NCI-H524 (cell line): ENCODE results near the gene CRYGS.
"Not testable (repeated sequence)": the region's sequence is repeated elsewhere in the genome, so short reads cannot be mapped to it uniquely, and the experiment has no call there.

ENCODE experiments used
- DNase-seq, 2 experiments: peaks; one replicate each; lab custom pipeline; 2025; lab: John Stamatoyannopoulos, UW

The CRYGS gene

DNA sequence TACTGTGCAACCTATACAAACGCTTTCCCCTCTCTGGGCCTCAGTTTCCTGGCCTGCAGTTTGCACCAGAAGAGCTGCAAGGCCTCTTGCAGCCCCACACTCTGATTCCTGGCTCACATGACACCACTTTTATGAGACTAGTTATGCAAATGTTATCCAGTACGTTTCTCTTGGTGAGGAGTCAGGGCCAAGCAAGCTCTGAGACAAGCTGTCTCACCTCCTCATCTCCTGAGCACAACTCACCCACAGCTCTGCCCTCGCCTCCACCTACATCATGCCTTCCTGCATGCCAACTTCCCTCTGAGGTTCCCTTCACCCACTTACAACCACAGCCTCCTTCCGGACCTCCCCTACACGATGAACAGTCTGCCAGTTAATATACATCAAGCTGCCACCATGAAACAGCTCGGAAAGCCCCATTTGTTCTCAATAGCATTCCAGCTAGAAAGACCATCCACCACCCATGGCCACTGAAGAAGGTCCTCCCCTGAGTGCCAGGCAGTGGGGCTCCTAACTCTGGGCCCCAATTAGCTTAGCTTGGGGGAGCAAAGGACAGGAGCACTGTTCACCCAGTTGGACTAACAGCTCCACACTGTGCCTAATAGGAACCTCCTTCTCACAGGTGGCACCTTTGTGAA, 25.0 kb downstream of the CRYGS start:
- peak in 1 of 2 experiments; percentile 35 for DNase-seq

DNA sequence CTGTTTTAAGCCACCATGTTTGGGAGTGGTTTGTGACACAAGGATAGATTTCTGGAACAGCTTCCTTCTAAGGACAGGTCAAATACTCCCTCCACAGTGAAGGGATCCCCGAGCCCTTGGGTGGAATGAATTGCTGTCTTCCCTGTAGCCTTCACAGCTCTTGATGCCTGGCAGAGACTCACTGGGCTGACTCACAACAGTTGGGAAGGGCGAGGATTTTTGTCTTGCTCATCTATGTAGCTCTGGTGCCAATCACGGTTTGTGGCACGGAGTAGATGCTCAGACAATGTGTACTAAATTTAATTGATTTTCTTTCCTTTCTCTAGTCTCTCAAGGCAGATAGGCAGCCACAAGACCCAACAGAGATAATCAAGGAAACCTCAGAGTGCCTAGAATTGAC, 27.0 kb downstream of the CRYGS start:
- DNase-seq, result no peak

DNA sequence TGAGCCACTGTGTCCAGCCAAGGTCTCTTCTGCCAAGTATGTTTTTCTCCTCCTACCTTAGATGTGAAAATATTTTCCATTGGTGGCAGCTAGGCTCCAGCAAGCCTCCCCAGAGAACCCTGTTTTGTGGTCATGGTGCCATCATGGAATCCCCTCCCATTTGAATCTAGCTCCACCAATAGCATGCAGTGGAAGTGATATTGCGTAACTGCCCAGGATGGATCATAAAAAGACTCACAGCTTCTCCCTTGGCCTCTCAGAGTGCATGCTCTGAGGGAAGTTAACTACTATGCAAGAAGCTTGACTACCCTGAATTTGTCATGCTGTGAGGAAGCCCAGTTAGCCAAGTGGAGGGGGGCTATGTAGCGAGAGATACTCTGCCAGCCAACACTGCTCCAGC, 27.5 kb downstream of the CRYGS start:
- DNase-seq, result no peak

DNA sequence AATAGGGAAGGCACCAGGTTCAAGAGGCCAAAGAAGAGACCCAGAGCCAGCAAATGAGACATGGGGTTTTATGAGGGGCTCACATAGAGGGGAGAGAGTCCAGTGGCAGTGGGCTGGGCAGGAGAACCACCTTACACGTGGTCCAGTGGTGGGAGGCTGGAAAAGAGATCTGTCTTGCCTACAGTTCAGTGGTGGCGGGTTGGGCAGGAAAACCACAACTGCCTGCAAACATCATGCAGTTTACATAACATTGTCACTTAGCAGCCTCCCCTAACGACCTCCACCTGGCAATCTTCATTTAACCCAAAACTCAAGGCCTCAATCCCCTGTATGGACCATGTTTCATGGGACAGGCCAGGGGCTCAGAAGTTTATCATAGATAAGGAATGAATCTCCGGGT, 29.1 kb downstream of the CRYGS start:
- no peak for DNase-seq

DNA sequence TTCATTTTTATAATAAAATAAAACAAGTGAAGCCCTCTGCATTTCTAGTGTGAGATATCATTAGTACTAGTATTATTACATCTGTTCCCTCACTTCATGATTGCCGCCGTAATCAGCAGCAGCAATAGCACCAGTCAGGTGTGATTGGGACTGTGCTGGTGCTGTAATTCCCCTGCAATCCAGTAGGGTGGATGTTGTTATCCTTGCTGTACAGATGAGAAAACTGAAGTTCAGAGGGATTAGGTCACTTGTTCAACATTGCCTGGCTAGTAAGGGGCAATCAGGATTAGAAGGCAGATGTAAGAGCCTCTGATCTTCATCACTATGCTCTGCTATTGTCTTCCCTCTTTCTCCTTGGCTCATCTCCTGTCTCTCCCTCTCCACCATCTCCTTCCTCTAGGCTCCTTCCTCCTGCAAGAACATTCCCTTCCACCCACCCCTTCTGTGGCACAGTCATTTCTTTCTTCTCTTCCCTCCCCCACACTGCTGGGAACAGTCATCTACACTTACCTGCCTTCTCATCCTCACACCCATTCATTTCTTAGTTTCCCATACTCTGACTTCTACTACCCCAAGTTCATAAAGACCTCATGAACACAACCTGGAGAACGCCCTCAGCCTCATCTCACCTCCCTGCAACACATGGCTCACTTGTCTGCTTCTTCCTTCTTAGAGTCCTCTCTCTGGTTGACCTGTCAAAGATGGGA, 29.7 kb downstream of the CRYGS start:
- DNase-seq, result peak in 1 of 2 experiments; percentile 48

DNA sequence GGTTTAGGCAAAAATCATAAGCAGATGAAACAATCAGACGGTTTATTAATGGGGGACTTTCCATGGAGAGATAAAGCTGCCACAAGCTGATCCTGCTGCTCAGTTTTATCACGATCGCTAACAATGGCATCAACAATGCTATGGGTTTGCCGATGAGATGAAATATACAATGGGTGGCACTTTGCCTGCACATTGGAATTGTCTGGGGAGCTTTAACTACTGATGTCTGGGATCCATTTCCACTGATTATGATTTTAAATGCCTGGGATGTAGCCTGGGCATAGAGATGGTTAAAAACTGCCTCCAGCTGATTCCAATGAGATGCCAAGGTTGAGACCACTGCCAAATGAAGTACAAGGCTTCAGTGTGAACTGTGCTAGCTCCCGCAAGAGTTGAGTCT, 30.8 kb downstream of the CRYGS start:
- DNase-seq, result no peak

DNA sequence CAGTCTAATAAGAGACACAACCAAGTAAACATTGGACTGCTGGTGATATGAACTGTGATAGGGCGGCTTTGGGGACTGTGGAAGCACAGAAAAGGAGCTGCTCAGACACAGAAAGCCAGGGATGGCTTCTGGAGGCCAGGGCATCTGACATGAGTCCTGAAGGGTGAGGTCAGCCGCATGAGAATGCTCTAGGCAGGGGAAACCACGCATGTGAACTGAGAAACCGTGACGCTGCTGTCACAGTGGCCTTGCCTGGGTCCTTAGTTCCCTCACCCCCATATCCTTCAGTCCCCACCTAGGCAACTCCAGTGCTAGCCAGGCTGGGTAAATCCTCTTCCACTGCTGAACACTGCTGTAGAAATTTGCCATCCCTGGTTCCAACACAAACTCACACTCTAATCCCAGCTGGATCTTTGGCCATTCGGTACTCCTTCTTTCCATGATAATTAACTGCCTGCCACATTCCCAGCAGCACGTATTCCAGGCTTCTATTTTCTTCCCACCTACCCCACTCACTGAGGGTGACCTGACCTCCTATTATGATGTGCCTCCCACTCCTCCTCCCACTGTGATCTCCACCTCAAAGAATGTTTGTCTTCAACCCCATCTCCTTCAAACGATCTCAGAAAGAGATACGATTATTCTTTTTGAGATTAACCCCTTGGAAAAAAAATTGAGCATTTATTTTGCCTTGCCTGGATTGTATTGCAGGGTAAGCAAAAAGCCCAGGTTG, 31.4 kb downstream of the CRYGS start:
- DNase-seq, result no peak

DNA sequence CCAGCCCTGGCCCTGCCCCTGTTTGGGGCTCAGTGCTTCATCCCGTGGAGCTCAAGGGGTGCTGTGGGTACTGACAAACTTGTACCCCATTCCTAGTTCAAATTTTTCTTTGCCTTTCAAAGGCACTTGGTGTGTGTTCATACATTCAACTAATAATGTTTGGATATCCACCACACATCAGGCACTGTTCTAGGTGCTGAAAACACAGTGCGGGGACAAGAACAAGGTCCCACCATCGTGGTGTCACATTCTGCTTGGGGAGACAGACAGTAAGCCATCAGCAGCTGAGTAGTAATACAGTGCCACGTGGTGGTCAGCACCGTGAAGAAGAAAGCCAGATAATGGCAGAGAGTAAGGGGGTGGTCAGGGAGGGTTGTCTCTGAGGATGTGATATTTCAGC, 32.5 kb downstream of the CRYGS start:
- no peak for DNase-seq

DNA sequence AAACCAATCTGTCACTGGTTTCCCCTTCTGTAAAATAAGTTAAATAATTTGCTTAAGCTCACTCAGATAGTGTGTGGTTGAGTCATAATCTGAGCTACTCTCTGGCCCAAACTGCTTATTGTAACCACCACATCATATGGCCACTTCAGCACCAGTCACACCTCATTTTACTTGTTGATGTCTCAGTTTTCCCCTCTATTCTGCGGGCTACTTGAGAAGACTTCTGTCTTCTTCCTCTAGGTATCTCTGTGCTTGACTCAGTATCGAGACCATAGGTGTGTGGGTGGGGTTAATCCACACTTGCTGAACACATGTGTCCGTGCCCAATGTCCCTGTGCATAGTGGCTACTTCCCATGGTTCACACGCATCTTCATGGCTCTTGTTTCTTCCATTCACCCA, 32.9 kb downstream of the CRYGS start:
- no peak for DNase-seq

DNA sequence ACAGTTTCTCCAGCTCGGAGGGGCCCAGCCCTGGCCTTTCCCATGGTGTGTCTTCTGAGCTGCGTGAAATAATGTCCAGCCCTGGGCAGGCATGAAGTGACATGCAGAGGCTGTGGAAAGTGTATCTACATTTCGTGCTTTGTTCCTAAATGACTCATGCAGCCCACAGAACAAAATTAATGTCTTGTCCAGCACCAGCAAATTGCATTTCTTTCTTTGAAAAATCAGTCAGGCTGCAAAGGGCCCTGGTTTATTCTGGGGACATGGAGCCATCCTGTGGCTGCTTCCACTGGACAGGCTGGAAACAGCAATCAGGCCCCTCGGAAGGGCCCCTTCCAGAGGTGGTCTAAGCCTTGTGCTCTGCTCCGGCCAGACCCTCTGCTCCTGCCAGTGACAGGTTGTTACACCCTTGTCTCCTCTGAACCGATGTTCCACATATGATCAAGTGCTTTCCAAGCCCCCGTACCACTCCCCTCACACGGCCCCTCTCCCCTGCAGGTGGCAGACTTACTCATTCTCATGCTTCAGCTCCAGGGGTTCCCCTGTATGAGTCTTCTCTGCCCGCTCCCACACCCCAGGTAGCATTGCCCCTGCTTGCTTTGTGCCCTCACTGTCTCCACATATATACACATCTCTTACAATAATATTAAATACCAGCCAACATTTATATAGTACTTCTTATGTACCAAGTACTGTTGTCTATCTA, 33.7 kb downstream of the CRYGS start:
- DNase-seq, result no peak

DNA sequence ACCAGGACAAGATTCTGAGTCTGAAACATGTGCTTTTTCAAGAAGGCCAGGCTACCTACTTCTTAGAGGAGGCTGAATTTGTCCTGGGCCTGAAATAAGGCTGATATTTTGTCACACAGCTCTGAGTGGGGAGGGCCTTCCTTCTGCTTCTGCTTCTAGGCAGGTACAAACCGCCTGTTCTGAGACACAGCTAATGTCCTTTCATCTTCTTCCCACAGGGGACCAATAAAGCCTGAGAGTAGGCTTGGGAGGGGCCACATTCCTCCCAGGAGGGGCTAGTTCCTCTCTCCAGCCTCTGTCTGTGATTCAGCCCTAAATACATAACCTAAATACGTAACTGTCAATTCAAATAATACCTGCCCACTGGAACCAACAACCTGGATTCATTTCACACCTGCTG, 34.8 kb downstream of the CRYGS start:
- DNase-seq, result no peak

DNA sequence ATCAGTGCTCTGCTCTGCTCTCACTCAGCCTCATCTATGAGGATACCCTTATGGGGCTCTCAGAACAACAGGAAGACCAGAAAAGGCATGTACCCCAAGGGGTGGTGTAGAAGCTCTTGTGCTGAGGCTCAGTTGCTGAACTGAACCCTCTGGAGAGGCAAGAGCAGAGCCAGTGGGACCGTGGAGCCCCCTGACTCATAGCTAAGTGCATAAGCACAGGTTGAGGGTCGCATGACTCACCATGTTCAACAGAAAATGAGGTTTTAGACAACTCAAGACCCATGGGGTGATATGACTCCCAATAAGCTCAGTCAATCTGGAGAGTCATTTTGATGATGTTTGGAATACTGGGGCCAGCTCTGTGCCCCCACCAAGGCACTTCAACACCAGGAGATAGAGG, 37.3 kb downstream of the CRYGS start:
- DNase-seq, result no peak

DNA sequence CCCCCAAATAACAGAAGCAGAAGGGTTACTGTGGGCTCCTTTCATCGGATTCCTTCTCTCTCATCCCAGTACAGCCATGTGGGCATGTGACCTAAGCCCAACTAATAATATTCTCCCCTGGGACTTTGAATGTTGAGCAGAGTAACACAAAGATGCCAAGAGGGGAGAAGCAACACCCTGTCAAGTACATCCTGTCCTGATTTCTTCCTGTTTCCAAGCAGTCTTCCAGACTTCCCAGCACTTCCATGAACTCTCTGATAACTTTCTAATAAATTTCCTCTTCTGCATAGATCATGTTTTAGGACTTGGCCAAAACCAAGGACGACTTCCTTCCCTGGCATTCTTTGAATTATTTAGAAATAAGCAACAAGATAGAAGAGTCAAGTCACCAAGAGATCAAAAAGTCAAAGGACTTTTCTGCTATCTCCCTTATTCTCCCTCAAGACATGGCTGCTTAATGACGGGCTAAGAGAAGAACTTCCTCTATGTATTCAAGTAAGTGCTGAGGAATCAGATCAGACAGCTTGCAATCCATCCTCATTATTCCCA, 37.9 kb downstream of the CRYGS start:
- DNase-seq, result no peak

DNA sequence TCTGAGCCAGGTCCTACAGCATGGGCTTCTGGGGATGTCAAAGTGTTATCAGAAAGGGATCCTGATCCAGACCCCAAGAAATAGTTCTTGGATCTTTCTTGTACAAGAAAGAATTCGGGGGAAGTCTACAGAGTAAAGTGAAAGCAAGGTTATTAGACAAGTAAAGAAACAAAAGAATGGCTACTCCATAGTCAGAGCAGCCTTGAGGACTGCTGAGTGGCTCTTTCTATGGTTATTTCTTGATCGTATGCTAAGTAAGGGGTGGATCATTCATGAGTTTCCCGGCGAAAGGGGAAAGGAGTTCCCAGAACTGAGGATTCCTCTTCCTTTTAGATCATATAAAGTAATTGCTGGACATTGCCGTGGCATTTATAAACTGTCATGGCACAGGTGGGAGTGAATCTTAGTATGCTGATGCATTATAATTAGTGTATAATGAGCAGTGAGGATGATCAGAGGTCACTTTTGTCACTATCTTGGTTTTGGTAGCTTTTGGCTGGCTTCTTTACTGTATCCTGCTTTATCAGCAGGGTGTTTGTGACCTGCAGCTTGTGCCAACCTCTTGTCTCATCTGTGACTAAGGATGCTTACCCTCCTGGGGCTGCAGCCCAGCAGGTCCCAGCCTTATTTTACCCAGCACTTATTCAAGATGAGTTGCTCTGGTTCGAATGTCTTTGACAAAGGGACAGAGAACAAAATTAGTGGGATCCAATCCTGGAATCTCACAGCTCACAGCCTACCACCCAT, 41.0 kb downstream of the CRYGS start:
- DNase-seq, result no peak

DNA sequence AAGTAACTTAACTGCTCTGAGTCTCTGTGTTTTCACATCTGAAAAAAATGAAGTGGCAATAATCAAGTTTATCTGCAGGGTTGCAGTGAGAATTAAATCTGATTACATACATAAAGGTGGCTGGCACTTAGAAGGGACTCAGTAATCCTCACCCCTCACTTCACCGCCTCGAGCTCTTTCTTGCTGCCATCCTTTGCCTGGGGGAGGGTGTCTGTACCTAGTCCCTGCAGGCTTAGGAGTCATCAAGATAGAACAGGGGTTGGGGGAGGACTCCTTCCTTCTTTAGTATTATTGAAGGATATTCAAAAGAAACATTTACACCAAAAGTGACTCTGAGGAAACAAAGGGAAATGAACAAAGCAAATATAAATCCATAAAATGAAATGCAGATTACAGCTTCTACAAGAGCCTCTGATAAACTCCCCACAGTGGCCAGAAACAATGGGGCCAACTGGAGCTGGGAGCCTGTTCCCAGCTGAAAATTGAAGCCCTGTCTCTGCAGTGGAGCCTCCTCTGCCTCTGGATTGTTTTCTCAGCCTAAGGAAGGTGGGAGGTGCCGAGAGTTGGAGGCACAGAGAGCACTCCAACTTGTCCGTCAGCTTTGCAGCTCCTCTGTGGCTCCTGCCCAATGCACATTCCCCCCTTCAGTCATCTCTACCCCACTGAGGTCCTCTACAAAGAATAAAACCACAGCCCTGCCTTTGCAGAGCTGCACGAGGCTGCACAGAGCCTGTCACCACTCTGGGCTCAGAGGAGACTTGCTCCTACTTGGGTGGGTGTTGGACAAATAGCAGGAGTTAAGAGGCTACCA, 41.8 kb downstream of the CRYGS start:
- no peak for DNase-seq

DNA sequence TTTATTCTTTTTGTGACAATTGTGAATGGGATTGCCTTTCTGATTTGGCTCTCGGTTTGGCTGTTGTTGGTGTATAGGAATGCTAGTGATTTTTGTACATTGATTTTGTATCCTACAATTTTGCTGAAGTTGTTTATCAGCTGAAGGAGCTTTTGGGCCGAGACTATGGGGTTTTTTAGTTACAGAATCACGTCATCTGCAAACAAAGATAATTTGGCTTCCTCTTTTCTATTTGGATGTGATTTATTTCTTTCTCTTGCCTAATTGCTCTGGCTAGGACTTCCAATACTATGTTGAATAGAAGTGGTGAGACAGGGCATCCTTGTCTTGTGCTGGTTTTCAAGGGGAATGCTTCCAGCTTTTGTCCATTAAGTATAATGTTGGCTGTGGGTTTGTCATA, 44.2 kb downstream of the CRYGS start:
- not testable (repeated sequence) for DNase-seq

DNA sequence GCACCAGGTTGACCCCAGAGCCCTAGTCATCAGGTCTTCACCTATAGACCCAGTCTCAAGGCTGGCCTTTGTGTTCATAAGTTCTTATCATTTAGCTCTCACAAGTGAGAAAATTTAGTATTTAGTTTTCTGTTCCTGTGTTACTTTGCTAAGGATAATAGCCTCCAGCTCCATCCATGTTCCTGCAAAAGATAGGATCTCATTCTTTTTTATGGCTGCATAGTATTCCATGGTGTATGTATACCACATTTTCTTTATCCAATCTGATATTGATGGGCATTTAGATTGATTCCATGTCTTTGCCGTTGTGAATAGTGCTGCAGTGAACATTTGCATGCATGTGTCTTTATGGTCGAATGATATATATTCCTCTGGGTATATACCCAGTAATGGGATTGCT, 46.2 kb downstream of the CRYGS start:
- DNase-seq, result not testable (repeated sequence)

DNA sequence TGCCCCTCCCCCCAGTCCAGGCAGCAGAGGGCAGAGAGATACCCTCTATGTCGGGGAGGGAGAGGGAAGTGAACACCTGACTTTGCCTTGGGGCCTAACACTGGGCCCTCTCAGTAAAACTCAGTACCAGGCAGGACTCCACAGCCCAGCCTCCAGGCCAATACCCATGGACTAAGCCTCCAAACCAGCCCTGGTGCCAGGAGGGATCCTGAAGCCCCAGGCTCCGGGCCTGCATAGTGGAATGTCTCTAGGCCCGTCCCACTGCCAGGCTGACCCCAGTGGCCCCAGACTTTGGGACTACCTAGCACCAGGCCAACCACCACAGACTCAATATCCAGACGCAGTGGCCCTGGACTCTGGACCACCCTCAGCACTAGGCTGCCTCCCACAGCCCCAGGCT, 46.6 kb downstream of the CRYGS start:
- DNase-seq, result no peak

DNA sequence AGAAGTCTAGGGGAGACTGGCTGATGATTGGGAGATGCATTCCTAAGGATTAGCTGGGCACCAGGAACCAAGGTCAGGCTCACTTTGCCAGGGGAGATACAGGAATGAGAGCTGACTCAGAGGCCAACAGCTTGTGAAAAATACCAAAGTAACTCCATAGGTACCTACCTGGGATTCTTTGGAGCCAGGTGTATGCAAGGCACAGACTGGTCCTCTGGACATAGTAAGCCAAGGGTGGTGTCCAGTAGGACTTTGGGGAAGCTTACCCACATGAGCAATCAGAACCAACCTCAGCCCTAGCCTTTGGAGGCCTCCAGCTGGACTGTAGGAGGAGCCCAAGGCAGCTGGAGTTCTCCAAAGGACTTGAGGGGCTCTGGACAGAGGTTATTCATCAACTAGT, 47.5 kb downstream of the CRYGS start:
- DNase-seq, result no peak

DNA sequence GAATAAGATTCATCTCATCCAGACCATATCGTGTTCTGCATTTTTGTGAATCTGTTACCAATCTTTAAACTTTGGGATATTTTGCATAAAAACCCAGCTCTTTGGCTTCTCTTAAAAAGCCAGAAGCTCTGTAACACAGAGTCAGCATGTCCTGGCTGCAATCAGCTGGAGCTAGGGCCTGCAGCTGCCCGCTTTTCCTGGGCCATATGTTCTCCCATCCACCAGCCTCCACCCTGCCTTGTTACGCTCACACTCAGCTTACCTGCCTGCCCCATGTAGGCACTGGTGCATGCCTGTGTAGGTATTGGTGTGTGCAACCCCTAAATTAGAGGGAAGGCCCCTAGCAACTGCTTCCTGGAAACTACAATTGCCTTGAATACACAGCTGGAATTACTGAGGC, 48.2 kb downstream of the CRYGS start:
- DNase-seq, result peak; percentile 29 to 67
